Activated T-helper 9 cell treated with anti-CD3 and anti-CD28 coated beads, Interleukin-2, amount 50 U/mL, for 16 hours (primary cell): ENCODE data around the gene MGAT3.
A peak's percentile ranks its signal among the peaks of the same experiment; 100 is the strongest.

Source experiments
- DNase-seq: peaks from one replicate; pipeline ENCODE4 v3.0.0-alpha.2; 2020; ENCODE audit warnings: low read depth

MGAT3 gene

DNA sequence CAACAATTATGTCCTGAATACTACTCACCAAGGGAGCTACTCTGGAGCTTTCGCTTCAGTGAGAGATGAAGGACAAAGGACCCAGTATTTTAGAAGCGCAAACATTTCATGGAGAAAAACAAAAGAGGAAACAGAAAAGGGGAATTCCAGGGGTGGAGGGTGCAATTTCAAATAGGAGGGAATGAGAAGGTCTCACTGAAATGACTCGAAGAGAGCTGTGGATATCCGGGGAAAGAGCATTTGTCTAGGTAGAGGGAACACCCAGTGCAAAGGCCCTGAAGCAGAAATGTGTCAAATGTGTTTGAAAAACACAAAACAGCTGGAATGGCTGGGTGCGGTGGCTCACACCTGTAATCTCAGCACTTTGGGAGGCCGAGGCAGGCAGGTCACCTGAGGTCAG is 73.3 kb downstream of the MGAT3 start:
- no peak for DNase-seq

DNA sequence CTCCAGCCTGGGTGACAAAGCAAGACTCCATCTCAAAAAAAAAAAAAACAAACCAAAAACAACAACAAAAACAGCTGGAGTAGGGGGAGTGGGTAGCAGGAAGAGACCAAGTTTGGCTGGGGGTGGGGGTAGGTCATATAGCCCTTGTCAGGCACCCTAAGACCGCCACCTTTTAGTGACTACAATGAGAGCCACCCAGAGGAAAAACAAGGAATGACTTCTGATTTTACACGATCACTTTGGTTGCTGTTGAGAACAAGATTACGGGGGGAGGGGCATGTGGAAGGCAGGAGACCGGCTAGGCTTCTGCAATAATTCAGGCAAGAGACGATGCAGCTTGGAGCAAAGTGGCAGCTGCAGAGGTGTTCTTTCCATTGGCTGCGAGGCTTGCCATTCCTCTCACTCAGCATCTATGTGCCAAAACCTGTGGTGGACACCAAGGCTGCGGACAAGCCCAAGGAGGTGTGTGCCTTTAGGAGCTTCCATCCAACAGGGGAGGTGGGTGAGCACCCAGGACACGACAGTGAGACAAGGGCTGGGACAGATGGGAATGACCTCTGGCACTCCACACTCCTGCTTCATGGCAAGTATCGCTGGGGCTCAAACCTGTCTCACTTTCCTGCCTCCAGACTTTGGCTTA is 74.0 kb downstream of the MGAT3 start:
- no peak for DNase-seq

DNA sequence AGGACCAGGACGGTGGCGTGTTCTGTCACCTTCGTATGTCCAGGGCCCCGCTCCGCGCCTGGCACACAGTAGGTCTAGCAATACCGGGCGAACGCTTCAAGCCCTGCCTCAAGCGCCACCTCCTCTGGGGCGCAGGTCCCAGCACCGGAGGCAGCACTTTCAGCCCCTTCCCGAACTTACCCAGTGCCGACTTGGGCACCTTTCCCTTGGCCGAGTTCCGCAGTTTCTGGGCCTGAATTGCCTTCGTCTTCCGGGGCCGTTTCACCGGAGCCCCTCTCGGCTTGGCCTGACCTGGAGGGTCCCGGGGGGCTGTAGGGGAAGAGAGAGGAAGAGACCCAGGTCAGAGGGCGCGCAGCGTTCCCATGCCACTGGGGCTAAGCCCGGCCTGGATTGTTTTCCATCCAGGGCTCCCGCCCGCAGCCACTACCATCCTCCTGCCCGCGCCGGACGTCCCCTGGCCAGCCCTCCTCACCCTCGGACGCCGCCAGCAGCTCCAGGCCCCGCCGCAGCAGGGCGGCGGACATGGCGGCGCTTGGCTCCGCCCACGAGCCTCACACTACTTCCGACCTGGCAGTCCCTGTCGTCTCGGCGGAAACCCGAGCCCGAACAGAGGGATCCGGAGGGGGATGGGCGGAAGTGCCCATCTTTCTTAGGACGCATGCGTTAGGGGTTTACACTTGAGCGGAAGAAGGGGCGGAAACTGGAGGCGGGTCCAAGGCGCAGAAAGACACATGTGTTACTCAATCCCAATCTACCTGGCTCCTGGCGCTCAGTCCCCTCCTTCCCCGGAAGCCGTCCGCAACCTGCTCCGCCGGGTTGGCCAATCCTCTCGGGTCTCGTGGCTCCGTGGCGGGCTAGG is 75.6 kb downstream of the MGAT3 start, which contains the start of gene RPS19BP1:
TSS of gene RPS19BP1 (minus strand) at position 534 of the 859 bp plus-strand sequence. CDS start at position 524, 10 bp downstream.
- DNase-seq: peak; percentile 99

DNA sequence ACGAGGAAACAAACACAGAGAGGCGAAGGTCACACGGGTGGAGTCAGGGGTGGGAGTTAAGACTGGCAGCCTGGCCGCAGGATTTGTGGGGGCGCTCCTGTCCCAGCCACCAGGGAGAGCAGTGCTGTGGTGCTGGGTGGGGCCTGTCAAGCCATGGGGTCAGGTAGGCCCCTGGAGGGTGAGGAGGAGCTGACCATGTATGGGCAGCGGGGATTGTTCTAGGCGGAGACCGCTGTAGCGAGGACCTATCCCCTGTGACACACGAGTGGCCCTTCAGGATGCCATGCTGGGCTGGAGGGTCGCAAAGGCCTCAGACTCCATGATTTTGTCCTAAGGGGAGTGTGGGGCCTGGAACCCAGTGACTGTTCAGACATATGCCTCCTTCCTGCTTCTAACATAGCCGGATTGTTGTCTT is 77.3 kb downstream of the MGAT3 start:
- no peak for DNase-seq

DNA sequence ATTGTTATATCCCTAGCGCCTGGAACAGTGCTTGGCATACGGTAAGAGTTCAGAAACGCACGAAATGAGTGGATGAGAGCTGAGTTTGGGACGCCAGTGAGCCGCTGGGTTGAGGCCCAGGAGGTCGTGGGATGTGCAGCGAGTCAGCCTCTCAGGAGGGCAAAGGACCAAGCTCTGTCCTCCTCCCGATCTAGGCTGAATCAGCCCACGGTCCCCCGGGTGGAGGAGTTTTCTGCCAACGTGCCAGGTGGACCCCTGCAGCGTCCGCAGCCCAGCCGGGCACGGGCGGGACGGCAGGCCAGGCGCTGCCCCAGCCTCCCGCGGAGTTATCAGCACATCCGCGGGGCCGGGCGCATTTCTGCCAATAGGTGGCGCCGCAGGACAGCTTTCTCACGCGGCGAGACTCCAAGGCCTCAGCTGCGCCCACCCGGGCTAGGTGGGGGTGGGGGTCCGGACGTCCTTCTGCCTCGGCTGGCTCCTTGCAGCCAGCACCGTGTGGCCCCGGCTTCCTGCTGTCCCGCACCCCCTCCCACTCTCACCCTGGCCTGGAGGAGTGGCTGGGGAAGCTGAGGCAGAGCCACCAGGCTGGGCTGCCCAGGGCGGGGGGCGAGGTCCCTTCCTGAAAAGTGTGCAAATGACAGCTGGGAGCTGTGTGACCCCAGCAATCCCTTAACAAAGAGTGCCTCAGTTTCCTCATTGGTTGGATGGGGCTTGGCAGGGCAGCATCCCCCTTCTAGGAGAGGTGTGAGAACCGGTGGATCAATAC is 78.0 kb downstream of the MGAT3 start:
- DNase-seq: peak; percentile 73

DNA sequence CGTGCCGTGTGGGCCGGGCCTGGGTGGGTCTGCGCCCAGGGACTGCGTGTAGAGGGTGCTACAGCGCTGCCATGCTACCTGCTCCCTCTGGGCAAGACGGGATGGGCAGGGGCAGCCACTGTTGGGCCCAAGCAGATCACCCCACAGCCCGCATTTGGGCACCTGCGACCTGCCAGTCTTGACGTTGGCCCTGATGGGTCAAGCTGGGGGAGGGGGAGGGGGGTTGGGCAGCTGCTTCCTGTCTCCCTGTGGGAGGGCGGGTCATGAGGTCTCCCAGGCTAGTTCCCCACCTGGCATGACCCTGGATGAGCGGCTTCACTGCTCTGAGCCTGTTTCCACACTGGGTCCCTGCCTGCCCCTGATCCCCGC is 78.5 kb downstream of the MGAT3 start:
- DNase-seq: no peak

DNA sequence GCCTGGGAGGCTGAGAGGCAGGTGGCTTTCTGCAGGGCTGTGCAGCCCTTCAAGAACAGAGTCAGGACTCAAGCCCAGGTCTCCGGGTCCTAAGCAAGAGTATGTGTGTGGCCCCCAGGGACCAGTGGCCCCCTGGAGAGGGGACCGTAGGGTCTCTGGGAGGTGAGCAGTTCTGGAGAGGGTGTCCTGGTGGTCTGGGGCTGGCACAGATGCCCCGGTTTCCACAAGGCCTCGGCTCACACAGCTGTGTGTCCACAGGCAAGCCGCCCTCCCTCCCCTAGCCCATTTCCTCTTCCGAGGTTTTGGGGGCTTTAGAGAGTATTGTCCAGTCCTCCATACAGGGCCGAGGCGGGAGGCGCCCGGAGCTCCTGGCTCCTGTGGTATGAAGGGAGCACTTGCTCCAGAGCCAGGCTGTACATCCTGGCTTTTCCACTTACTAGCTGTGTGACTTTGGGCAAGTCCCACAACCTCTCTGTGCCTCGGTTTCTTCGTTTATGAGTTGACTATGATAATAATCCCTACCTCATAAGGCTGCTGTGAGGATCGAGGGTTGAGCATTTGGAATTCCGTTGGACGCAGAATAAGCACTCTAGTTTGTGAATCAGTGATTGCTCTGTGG is 79.1 kb downstream of the MGAT3 start:
- no peak for DNase-seq

DNA sequence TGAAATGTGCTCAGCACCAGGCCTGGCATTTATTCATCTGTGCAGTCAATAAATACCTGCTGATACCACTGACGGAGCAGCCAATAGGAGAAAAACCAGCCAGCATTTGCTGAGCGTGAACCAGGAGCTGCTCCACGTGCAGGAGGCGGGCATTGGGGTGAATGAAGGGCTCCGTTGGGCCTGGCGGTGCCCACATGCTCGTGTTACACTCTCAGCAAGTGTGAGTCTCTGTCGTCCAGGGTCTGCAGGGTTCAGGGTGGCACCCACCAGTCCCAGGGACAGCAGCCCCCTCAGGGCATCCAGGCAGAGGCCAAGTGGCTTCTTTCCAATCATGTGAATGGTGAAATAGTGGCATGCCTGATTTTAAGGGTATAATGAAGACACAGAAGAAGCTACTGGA is 79.9 kb downstream of the MGAT3 start:
- no peak for DNase-seq

DNA sequence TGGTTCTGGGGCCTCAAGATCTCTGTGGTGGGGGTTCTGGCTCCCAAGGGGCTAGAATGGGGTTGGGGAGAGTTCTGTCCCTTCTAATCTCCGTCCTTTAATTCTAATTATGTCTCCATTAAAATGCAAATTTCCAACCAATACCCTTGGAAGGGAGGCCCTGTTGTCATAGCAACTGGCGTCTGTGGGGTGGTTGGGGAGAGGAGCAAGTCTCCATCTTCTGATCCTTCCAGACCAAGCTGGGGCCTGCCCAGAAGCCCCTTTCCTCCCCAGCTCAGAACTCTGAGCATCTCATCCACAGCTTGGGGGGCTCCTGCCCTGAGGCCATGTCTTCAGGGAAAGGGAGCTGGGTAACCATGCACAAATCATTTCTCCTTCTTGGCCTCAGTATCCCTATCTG is 81.2 kb downstream of the MGAT3 start:
- no peak for DNase-seq
